NCI-H1105 (cell line): Measurements from ENCODE around the gene IGF2.
A peak's percentile ranks its signal among the peaks of the same experiment; 100 is the strongest.

Experiments
- DNase-seq: peaks from one replicate; lab custom pipeline; 2025; lab: John Stamatoyannopoulos, UW

IGF2 gene

DNA sequence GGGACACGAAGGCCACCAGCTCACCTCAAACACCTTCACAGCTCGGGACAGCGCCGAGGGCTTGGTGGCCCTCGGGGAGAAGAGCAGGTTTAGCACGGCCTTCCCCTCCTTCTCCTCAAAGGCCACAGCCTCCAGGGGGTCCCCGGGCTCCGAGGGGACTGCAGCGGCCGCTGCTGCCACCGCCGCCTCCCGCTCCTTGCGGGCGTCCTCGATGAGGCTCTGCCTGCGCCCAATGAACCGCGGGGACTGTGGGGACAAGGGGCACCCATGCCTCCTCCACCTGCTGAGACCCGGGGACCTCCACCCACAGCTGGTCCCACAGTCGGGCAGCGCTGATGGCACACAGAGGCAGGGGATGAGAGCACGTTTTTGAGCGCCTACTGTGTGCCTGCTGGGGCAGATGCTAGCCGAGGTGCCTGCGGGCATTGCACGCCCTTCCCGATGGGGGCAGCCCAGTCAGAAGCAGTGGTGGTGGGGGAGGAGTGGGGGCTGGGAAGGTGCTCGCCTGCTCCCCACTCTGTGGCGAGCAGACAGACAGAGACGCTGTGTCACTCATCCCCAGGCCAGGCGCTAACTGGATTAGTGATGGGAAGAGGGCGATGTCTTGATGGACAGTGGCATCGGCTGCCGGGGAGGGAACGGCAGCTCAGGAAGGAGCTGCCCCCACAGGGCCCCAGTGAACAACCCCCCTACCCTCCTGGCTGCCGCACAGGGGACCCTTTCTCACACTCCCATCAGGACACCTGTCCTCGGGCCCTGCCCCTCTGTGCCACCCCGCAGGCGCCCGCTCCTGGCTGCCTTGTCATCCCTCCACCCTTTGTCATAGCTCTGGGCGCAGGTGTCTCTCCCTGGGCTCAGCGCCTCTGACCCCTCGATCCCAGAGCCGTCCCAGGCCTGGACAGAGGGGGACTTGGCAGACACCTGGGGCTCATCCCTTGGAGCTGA, 30.7 kb upstream of the IGF2 start:
- DNase-seq = no peak

- DNase-seq = no peak
Measured at GRCh38 chr11:2169005-2169378, 29.8 kb upstream of the IGF2 start.

DNA sequence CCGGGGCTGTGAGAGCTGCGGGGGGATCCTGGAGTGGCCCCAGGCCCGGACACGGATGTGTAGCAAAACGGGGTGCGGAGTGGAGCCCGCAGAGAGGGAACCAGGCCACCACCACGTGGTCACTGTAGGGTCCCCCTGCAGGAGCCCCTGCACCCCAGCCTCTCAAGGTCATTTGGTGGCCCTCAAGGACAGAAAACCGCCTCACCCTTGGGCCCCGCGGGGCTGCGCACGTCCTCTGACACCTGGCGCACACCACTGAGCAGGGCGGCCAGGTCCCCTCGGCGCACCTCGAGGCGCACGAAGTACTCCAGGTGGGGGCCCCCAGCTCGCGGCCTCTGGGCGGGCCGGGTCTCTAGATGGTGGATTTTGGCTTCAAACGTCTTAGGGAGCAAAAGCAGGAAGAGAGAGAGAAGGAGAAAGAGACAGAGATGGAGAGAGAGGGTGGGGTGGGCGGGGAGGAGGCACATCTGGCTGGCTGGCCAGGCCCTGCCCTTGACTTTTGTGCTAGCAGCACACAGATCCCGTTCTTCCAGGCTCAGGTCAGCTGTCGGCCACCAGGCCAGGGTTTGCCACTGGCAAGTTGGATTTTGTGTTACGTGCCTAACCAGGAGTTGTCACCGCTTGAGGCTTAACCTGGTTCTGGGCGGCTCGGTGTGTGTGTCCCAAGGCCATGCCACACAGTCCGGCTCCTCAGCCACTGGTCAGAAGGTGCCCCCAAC, 29.3 kb upstream of the IGF2 start:
- DNase-seq = no peak

- no peak for DNase-seq
Measured at GRCh38 chr11:2167141-2168045, 28.2 kb upstream of the IGF2 start.

- peak; percentile 20 for DNase-seq
Measured at GRCh38 chr11:2166091-2166851, 27.1 kb upstream of the IGF2 start.

GRCh38 chr11:2165571-2165970, 26.4 kb upstream of the IGF2 start:
- no peak for DNase-seq

DNA sequence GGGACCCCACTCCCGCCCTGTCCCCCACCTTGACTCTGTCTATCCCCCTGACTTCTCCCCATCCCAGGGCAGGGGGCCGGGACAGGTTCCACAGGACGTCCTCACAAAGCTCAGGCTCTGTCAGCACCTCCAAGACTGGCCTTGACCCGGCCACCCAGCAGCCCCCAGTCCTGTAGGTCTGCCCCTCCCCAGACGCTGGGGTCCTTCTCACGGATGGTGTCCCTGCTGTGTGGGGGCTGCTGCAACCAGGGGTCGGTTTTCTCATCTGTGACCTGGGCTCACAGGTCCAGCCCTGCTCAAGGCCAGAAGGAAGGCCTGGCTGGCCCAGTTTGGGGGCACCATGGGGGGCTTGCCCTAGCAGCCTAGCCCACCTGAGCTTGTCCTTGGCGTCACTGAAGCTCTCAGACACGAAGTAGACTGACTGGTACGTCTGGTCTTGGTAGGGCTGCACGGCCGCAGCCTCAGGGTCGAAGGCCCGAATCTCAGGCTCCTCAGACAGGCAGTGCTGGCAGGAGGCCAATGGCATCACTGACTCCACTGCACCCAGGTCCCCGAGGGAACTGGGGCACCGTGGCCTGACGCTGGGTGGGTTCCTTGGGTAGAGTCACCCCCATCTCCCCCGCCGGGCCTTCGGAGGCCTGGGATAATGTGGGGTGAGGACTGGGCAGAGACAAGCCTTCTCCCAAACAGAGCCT, 25.8 kb upstream of the IGF2 start:
- DNase-seq = no peak

DNA sequence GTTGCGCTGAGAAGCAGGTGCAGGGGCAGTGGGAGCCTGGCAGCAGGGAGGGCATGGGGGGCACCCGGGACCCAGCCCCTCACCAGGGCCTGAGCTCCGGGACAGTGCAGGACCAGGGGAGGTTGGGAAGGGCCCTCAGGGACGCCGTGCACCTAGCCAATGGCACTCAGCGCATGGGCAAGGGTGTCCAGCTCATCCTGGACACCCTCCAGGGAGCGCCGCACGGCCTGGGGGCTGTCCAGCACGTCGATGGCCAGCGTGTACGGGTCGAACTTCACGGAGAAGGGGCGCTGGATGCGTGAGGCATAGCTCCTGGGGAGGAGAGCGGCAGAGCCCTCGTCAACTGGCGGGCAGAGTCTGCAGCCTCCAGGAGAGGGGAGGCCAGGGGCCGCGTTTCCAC, 24.9 kb upstream of the IGF2 start:
- DNase-seq = no peak

DNA sequence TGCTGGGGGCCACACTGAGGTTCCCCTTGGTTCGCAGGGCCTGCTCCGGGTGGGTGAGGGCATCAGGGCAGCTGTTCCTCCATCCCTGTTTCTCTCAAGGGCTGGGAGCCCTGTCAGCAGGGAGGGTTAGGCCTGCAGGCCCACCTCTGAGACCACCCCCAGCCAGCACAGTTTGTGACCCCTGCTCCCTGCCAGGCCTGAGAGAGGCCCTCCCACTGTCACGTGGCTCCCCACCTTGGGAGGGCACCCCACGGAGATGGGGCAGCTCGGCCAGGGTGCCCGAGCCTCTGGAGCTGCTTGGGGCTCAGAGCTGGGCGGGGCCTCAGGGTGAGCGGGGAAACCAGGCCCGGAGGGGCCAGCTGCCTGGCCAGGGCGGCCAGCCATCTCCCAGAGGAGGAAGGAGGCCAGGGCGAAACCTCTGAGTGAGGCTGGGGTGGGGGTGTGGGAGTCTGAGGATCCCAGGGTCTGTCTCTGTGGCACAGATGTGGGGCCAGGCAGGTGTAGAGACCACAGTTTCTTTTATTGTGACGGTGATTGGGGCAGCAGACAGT, 24.3 kb upstream of the IGF2 start:
- no peak for DNase-seq

- DNase-seq = no peak
Measured at GRCh38 chr11:2160736-2161259, 21.6 kb upstream of the IGF2 start, which contains the start of gene INS. TSS of gene INS (minus strand) at chr11:2161209. CDS start at chr11:2160971, 238 bp downstream.

GRCh38 chr11:2159536-2160413, 20.6 kb upstream of the IGF2 start:
- no peak for DNase-seq

GRCh38 chr11:2158966-2159365, 19.8 kb upstream of the IGF2 start:
- DNase-seq = no peak

- no peak for DNase-seq
Measured at GRCh38 chr11:2158296-2158737, 19.1 kb upstream of the IGF2 start.

- DNase-seq = no peak
Measured at GRCh38 chr11:2157294-2158040, 18.3 kb upstream of the IGF2 start.

DNA sequence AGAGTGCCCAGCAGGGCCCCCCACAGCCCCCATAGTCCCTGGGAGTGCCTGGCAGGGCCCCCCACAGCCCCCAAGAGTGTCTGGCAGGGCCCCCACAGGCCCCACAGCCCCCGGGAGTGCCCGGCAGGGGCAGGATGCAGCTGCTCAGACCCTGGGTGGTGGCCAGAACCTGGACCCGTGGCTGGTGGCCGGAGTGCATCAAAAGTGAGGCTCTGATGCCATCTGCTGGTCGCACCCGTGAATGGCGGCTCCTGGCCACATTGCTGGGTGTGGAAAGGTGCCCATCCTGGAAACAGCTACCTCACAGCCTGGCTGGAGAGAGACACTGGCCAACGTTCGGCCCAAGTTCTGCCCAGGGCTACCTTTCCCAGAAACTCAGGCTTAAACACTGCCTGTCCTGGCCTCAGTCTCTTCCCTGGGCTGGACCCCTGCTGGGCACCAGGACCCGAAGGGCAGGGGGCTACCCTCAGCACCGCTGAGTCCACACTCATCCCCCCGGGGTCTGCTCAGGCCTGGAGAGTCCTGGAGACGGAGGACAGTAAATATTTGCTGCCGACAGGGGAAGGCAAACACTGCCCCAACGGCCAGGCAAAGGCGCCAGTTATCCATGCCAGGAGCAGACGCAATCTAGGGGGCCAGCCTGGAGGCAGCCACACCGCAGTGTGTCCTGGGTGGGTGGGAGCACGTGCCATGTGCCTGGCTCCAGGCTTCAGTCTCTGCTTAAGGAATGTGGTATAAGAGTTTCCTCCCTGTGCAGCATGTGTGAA, 17.4 kb upstream of the IGF2 start:
- peak; percentile 51 for DNase-seq

DNA sequence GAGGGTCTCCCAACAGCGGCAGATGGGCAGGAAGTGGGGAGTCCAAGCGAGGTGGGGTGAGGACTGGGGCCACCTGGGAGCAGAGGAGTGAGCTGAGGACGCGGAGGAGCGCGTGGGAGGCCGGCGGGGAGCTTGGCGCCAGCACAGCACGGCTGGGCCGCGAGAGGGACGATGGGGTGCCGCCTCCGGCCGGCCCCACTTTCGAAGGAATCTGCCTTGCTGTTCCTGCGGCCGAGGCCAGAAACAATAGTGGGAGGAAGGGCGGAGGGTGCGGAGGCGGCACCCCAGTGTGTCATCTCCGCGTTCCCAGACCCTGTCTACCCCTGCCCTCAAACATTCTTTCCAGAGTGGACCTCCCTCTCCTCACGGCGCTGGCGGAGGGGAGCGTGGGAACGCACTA, 16.3 kb upstream of the IGF2 start:
- DNase-seq = no peak

DNA sequence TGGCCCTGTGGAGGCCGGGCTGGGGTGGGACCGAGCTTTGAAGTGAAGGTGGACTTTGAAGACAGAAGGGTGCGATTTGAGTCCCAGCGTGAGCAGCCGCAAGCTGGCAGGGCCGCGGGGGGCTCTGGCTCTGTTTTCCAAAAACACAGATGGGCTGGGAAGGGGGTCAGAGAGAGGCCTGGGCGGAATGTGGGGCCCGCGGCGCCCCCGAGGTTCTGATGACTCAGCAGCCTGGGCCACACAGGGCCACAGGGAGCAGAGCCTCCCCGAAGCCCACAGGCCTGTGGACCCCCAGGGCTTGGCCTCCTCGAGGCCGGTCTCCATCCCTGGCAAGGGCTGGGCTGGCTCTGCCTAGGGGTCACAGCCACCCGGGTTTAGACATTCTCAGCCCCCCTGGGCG, 15.7 kb upstream of the IGF2 start:
- DNase-seq = no peak

GRCh38 chr11:2154195-2154585, 15.0 kb upstream of the IGF2 start:
- no peak for DNase-seq
